MCF 10A (cell line): ENCODE data around the gene RUNX3. TPM values are rescaled to one million over a fixed set of nuclear protein-coding genes. Genes with fewer than 3 reads are reported as not detected.

Experiments
- BruUV-seq: library from RNA; stranded (reverse); fragments of 400-500 nt; replicated peaks from 2 replicates; lab custom pipeline; 2021; lab: Mats Ljungman, UMichigan
- CTCF ChIA-PET: fragments of 300-600 bp; sonication (Branson Sonifier 250); formaldehyde crosslinking; extraction: SDS; loops from one replicate; lab custom pipeline; 2021; ENCODE audit warnings: antibody characterized with exemption, inconsistent platforms; lab: Yijun Ruan, JAX
- POLR2A ChIA-PET: fragments of 300-600, 350-650 bp; sonication (Branson Sonifier 250); formaldehyde crosslinking; extraction: SDS; loops from one replicate; lab custom pipeline; 2020; ENCODE audit warnings: antibody characterized with exemption, inconsistent platforms; lab: Yijun Ruan, JAX
- DNase-seq: peaks from one replicate; pipeline ENCODE4 v3.0.0-alpha.2; 2018; ENCODE audit not compliant: unreplicated experiment
- H3K27ac Mint-ChIP-seq: one replicate; pipeline ENCODE4 v1.8.0; 2022; ENCODE audit warnings: mild to moderate bottlenecking, low read depth, mixed read lengths; ENCODE audit not compliant: unreplicated experiment
- H3K27me3 Mint-ChIP-seq: one replicate; pipeline ENCODE4 v1.8.0; 2022; ENCODE audit warnings: mixed read lengths; ENCODE audit not compliant: insufficient read depth, unreplicated experiment
- H3K36me3 Mint-ChIP-seq: one replicate; pipeline ENCODE4 v1.8.0; 2022; ENCODE audit warnings: mild to moderate bottlenecking, moderate library complexity, mixed read lengths; ENCODE audit not compliant: insufficient read depth, unreplicated experiment
- H3K4me1 Mint-ChIP-seq: one replicate; pipeline ENCODE4 v1.8.0; 2022; ENCODE audit warnings: mixed read lengths; ENCODE audit not compliant: insufficient read depth, unreplicated experiment
- H3K4me3 Mint-ChIP-seq: one replicate; pipeline ENCODE4 v1.8.0; 2022; ENCODE audit warnings: mild to moderate bottlenecking, moderate library complexity, mixed read lengths; ENCODE audit not compliant: unreplicated experiment
- H3K9me3 Mint-ChIP-seq: one replicate; pipeline ENCODE4 v1.8.0; 2022; ENCODE audit warnings: mixed read lengths; ENCODE audit not compliant: unreplicated experiment
- intact Hi-C: fragments of 100-400 bp; cut with micrococcal nuclease; formaldehyde crosslinking; loops from 2 replicates; pipeline ENCODE4 v1.14.1; 2022
- total RNA-seq: library from RNA; stranded (reverse); gene quantifications from 2 replicates; pipeline ENCODE4 v1.2.3, GENCODE V29; 2022
- TF ChIP-seq, protein P1 (sequence below): fragments of 200-600 bp; IDR thresholded peaks from one replicate; pipeline ENCODE4 v1.8.0; 2022; ENCODE audit warnings: antibody characterized with exemption, mild to moderate bottlenecking; ENCODE audit not compliant: unreplicated experiment

The RUNX3 gene
- total RNA-seq, 1 experiment from 2014 or later: not detected

DNA sequence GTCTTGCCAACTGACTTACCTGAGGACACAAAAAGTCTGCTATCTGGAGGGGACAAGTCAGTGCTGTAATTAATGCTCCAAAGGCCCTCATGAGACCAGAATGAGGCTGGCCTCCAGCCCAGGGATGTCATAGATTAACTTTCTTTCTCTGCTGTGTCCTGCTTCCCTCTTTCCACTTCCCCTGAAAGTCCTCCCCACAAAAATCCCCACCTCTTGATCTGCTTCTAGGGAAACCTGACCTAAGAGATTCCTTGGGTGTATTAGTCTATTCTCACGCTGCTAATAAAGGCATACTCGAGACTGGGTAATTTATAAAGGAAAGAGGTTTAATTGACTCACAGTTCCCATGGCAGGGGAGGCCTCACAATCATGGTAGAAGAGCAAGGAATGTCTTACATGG lies 39.2 kb downstream of the RUNX3 start:
- peaks cover 6% of the 10 kb centered on the region for H3K9me3 Mint-ChIP-seq
- POLR2A ChIA-PET: no interaction called here
- H3K27me3 Mint-ChIP-seq: no peaks in the 10 kb centered on the region
- intact Hi-C loops: no loop called here
- H3K27ac Mint-ChIP-seq: no peak overlapping the region
- H3K36me3 Mint-ChIP-seq: no peaks in the 10 kb centered on the region
- no TSS peak for BruUV-seq
- no peak overlapping the region for H3K4me3 Mint-ChIP-seq
- H3K4me1 Mint-ChIP-seq: no peaks in the 10 kb centered on the region
- CTCF ChIA-PET: no interaction called here
- DNase-seq: no peak
- TF ChIP-seq, protein P1, sequence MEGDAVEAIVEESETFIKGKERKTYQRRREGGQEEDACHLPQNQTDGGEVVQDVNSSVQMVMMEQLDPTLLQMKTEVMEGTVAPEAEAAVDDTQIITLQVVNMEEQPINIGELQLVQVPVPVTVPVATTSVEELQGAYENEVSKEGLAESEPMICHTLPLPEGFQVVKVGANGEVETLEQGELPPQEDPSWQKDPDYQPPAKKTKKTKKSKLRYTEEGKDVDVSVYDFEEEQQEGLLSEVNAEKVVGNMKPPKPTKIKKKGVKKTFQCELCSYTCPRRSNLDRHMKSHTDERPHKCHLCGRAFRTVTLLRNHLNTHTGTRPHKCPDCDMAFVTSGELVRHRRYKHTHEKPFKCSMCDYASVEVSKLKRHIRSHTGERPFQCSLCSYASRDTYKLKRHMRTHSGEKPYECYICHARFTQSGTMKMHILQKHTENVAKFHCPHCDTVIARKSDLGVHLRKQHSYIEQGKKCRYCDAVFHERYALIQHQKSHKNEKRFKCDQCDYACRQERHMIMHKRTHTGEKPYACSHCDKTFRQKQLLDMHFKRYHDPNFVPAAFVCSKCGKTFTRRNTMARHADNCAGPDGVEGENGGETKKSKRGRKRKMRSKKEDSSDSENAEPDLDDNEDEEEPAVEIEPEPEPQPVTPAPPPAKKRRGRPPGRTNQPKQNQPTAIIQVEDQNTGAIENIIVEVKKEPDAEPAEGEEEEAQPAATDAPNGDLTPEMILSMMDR: no peak

DNA sequence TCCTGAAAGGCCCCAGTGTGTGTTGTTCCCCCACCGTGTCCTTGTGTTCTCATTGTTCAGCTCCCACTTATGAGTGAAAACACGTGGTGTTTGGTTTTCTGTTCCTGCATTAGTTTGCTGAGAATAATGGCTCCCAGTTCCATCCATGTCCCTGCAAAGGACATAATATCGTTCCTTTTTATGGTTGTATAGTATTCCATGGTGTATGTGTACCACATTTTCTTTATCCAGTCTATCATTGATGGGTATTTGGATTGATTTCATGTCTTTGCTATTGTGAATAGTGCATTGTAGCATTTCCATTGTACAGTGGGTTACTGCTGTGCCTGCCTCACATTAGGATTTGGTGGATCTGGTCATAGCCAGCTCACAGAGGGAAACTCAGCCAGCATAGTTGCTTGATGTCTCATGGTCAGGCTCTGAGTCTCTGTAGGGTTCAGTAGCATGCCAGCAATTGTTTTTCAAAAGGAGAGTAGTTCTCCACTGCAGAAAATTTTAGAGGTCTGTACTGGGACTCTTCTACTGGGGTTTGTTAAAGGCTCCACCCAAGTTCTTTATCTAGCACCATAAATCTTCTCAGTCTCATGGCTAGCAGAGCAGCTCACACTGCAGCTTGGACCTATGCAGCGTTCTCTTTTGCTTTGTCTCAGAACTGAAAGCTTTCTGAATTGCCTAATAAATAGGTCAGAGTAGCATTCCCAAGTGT lies 41.0 kb downstream of the RUNX3 start:
- Mint-ChIP-seq H3K4me1 (no peaks in the 10 kb centered on the region), H3K27ac (no peak overlapping the region), H3K4me3 (no peak overlapping the region), H3K36me3 (no peaks in the 10 kb centered on the region), H3K9me3 (peaks cover 6% of the 10 kb centered on the region), H3K27me3 (peaks cover 13% of the 10 kb centered on the region)
- TF ChIP-seq, protein P1: no peak
- BruUV-seq: no TSS peak
- POLR2A ChIA-PET: no interaction called here
- CTCF ChIA-PET: interaction anchor here (1.0 kb wide), 1 partner anchor 8 kb away, joined by 3 read pairs; no protein-coding TSS in a partner anchor
- intact Hi-C loops: no loop called here
- DNase-seq: no peak

DNA sequence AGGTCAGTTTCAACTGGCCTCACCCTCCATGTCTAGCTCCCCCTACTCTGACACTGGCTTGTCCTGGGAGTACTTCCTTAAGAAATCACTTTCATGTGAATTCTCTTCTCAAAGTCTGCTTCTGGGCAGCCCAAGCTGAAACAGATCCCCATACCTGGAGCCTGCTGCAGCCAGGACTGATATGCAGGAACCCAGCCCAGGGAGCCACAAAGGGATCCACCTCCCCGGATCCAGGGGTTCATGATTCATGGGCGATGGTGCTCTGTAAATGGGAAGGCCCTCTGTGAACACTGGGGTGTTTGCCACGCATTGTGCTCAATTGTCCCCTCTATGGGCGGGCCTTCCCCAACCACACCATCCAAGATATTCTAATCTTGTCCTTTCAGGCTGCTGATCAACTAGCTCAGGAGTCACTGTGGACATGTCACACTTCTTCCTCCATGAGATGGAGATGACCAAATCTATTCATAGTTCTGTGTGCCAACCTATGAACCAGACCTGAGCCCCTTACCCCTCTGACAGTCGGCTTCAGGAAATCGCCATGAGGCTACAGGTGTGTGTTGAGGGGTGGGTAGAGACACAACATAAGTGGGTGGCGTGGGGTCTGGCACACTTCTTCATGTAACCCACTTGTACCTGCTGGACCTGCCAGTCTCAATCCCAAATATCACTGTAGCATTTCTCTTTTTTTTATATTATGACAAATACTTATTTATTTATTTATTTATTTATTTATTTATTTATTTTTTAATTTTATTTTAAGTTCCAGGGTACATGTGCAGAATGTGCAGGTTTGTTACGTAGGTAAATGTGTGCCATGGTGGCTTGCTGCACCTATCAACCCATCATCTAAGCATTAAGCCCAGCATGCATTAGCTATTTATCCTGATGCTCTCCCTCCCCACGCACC lies 41.8 kb downstream of the RUNX3 start:
- peaks cover 21% of the 10 kb centered on the region for H3K27me3 Mint-ChIP-seq
- H3K36me3 Mint-ChIP-seq: no peaks in the 10 kb centered on the region
- H3K4me1 Mint-ChIP-seq: no peaks in the 10 kb centered on the region
- no TSS peak for BruUV-seq
- TF ChIP-seq, protein P1: no peak
- H3K27ac Mint-ChIP-seq: no peak overlapping the region
- intact Hi-C loops: no loop called here
- H3K4me3 Mint-ChIP-seq: no peak overlapping the region
- ChIA-PET POLR2A (no interaction called here), CTCF (interaction anchor here (1.0 kb wide), 1 partner anchor 9 kb away, joined by 3 read pairs; no protein-coding TSS in a partner anchor)
- no peak for DNase-seq
- H3K9me3 Mint-ChIP-seq: peaks cover 6% of the 10 kb centered on the region

DNA sequence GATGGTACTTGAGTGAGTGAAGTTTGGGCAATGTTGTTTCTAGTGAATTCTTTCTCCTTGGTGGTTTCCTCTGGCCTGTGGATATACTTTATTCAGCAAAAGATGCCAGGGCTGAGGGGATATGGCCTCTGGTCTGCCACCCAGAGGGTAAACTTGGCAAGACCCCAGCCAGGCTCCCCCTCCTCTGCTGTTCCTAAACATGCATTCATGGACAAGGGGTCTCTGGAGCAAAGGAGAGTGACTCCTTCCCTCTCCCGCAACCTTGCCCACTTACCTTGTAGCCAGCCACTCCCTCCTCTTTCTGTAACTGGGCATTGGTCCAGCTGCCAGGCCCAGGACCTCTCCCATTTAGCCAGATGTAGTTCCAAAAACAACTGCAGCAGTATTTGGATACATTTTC lies 43.8 kb downstream of the RUNX3 start:
- Mint-ChIP-seq H3K27ac (no peak overlapping the region), H3K9me3 (peaks cover 6% of the 10 kb centered on the region), H3K36me3 (no peaks in the 10 kb centered on the region), H3K4me3 (no peak overlapping the region), H3K4me1 (no peaks in the 10 kb centered on the region), H3K27me3 (peaks cover 42% of the 10 kb centered on the region)
- no TSS peak for BruUV-seq
- POLR2A ChIA-PET: no interaction called here
- no peak for DNase-seq
- intact Hi-C loops: no loop called here
- TF ChIP-seq, protein P1: no peak
- CTCF ChIA-PET: interaction anchor here (0.6 kb wide), 2 partner anchors 23 to 152 kb away, joined by 3 to 4 read pairs; no protein-coding TSS in a partner anchor
